WI38 (cell line): ENCODE data around the gene FLCN.

ENCODE experiments used
- H3K4me3 ChIP-seq: 2 replicates; pipeline ENCODE4 v1.5.1; 2011; ENCODE audit warnings: low read depth, mild to moderate bottlenecking, control low read depth, low read length
- CTCF ChIP-seq: IDR thresholded peaks from 2 replicates; pipeline ENCODE4 v1.5.1; 2012; ENCODE audit warnings: low read depth, mild to moderate bottlenecking, control low read depth, low read length

The FLCN gene

GRCh38 chr17:17164676-17165075, 72.3 kb downstream of the FLCN start:
- TF ChIP-seq CTCF, result no peak

GRCh38 chr17:17164156-17164555, 72.8 kb downstream of the FLCN start:
- H3K4me3 ChIP-seq, result no peak overlapping the region
- no peak for TF ChIP-seq CTCF

More at GRCh38 chr17:17164676-17165075, 72.3 kb downstream of the FLCN start:
- no peak overlapping the region for H3K4me3 ChIP-seq
